HEK293 (cell line): ENCODE results near the gene MARK3.

Experiments
- KLF7 ChIP-seq: fragments of 450-650 bp; formaldehyde crosslinking; IDR thresholded peaks from 2 replicates; pipeline ENCODE4 v1.5.1; 2016; ENCODE audit warnings: missing biosample characterization, missing genetic modification characterization, borderline replicate concordance
- OSR2 ChIP-seq: fragments of 450-650 bp; formaldehyde crosslinking; IDR thresholded peaks from 2 replicates; pipeline ENCODE4 v1.5.1; 2016; ENCODE audit warnings: missing biosample characterization, missing genetic modification characterization
- PRDM4 ChIP-seq: fragments of 450-650 bp; formaldehyde crosslinking; IDR thresholded peaks from 2 replicates; pipeline ENCODE4 v1.5.1; 2017; ENCODE audit warnings: missing biosample characterization, missing genetic modification characterization
- REPIN1 ChIP-seq: fragments of 450-650 bp; formaldehyde crosslinking; IDR thresholded peaks from 2 replicates; pipeline ENCODE4 v1.5.1; 2017; ENCODE audit warnings: missing biosample characterization, missing genetic modification characterization, low read depth
- SP3 ChIP-seq: fragments of 450-650 bp; formaldehyde crosslinking; IDR thresholded peaks from 2 replicates; pipeline ENCODE4 v1.5.1; 2016; ENCODE audit warnings: missing biosample characterization, missing genetic modification characterization
- ZBTB1 ChIP-seq: fragments of 450-650 bp; formaldehyde crosslinking; IDR thresholded peaks from 2 replicates; pipeline ENCODE4 v1.5.1; 2016; ENCODE audit warnings: missing biosample characterization, missing genetic modification characterization
- ZBTB48 ChIP-seq: fragments of 450-650 bp; formaldehyde crosslinking; IDR thresholded peaks from 2 replicates; pipeline ENCODE4 v1.5.1; 2016; ENCODE audit warnings: missing biosample characterization, missing genetic modification characterization
- ZBTB8A ChIP-seq: fragments of 450-650 bp; formaldehyde crosslinking; IDR thresholded peaks from 2 replicates; pipeline ENCODE4 v1.5.1; 2016; ENCODE audit warnings: missing biosample characterization, missing genetic modification characterization
- ZNF184 ChIP-seq: fragments of 450-650 bp; IDR thresholded peaks from 2 replicates; pipeline ENCODE4 v1.5.1; 2018; ENCODE audit warnings: missing biosample characterization, mild to moderate bottlenecking, missing genetic modification characterization
- ZNF23 ChIP-seq: fragments of 450-650 bp; formaldehyde crosslinking; IDR thresholded peaks from 2 replicates; pipeline ENCODE4 v1.5.1; 2016; ENCODE audit warnings: missing biosample characterization, missing genetic modification characterization, borderline replicate concordance
- ZNF302 ChIP-seq: fragments of 450-650 bp; formaldehyde crosslinking; IDR thresholded peaks from 2 replicates; pipeline ENCODE4 v1.5.1; 2016; ENCODE audit warnings: missing biosample characterization, missing genetic modification characterization, low read depth
- ZNF366 ChIP-seq: fragments of 450-650 bp; formaldehyde crosslinking; conservative IDR thresholded peaks from 2 replicates; pipeline ENCODE4 v1.5.1; 2016; ENCODE audit warnings: missing biosample characterization, missing genetic modification characterization
- ZNF404 ChIP-seq: fragments of 450-650 bp; formaldehyde crosslinking; IDR thresholded peaks from 2 replicates; pipeline ENCODE4 v1.5.1; 2017; ENCODE audit warnings: missing biosample characterization, missing genetic modification characterization
- ZNF580 ChIP-seq: fragments of 450-650 bp; formaldehyde crosslinking; IDR thresholded peaks from 2 replicates; pipeline ENCODE4 v1.5.1; 2016; ENCODE audit warnings: missing biosample characterization, missing genetic modification characterization
- ZNF585B ChIP-seq: fragments of 450-650 bp; formaldehyde crosslinking; IDR thresholded peaks from 2 replicates; pipeline ENCODE4 v1.5.1; 2016; ENCODE audit warnings: missing biosample characterization, missing genetic modification characterization
- ZNF623 ChIP-seq: fragments of 450-650 bp; formaldehyde crosslinking; IDR thresholded peaks from 2 replicates; pipeline ENCODE4 v1.5.1; 2016; ENCODE audit warnings: missing biosample characterization, missing genetic modification characterization
- ZNF654 ChIP-seq: fragments of 450-650 bp; formaldehyde crosslinking; IDR thresholded peaks from 2 replicates; pipeline ENCODE4 v1.5.1; 2016; ENCODE audit warnings: low read depth, missing biosample characterization, missing genetic modification characterization
- ZNF76 ChIP-seq: fragments of 450-650 bp; formaldehyde crosslinking; IDR thresholded peaks from 2 replicates; pipeline ENCODE4; 2016; ENCODE audit warnings: low read depth, missing biosample characterization, missing genetic modification characterization, borderline replicate concordance
- ZNF837 ChIP-seq: fragments of 450-650 bp; formaldehyde crosslinking; IDR thresholded peaks from 2 replicates; pipeline ENCODE4 v1.5.1; 2016; ENCODE audit warnings: missing biosample characterization, missing genetic modification characterization
- ZSCAN30 ChIP-seq: fragments of 450-650 bp; IDR thresholded peaks from 2 replicates; pipeline ENCODE4 v1.5.1; 2018; ENCODE audit warnings: missing biosample characterization, mild to moderate bottlenecking, missing genetic modification characterization, moderate library complexity
- ZXDB ChIP-seq: fragments of 450-650 bp; formaldehyde crosslinking; IDR thresholded peaks from 2 replicates; pipeline ENCODE4 v1.5.1; 2016; ENCODE audit warnings: missing biosample characterization, missing genetic modification characterization
- TF ChIP-seq, protein P1 (sequence below): fragments of 450-650 bp; formaldehyde crosslinking; IDR thresholded peaks from 2 replicates; pipeline ENCODE4 v1.5.1; 2016; ENCODE audit warnings: missing biosample characterization, missing genetic modification characterization, borderline replicate concordance
- TF ChIP-seq, protein P2 (sequence below): fragments of 450-650 bp; formaldehyde crosslinking; IDR thresholded peaks from 2 replicates; pipeline ENCODE4 v1.5.1; 2017; ENCODE audit warnings: missing biosample characterization, missing genetic modification characterization
- TF ChIP-seq, protein P3 (sequence below): fragments of 450-650 bp; formaldehyde crosslinking; IDR thresholded peaks from 2 replicates; pipeline ENCODE4 v1.5.1; 2016; ENCODE audit warnings: missing biosample characterization, missing genetic modification characterization
- TF ChIP-seq, protein P4 (sequence below): fragments of 450-650 bp; formaldehyde crosslinking; IDR thresholded peaks from 2 replicates; pipeline ENCODE4 v1.5.1; 2016; ENCODE audit warnings: missing biosample characterization, missing genetic modification characterization

Gene MARK3

GRCh38 chr14:103519043-103519836 lies 134.0 kb downstream of the MARK3 start (continued):
- peak; percentile 41; the same call in 1 of the 2 replicates for TF ChIP-seq ZBTB1
- peak; percentile 64 for TF ChIP-seq ZSCAN30 (tag by site-specific recombination)
- TF ChIP-seq, protein P1, sequence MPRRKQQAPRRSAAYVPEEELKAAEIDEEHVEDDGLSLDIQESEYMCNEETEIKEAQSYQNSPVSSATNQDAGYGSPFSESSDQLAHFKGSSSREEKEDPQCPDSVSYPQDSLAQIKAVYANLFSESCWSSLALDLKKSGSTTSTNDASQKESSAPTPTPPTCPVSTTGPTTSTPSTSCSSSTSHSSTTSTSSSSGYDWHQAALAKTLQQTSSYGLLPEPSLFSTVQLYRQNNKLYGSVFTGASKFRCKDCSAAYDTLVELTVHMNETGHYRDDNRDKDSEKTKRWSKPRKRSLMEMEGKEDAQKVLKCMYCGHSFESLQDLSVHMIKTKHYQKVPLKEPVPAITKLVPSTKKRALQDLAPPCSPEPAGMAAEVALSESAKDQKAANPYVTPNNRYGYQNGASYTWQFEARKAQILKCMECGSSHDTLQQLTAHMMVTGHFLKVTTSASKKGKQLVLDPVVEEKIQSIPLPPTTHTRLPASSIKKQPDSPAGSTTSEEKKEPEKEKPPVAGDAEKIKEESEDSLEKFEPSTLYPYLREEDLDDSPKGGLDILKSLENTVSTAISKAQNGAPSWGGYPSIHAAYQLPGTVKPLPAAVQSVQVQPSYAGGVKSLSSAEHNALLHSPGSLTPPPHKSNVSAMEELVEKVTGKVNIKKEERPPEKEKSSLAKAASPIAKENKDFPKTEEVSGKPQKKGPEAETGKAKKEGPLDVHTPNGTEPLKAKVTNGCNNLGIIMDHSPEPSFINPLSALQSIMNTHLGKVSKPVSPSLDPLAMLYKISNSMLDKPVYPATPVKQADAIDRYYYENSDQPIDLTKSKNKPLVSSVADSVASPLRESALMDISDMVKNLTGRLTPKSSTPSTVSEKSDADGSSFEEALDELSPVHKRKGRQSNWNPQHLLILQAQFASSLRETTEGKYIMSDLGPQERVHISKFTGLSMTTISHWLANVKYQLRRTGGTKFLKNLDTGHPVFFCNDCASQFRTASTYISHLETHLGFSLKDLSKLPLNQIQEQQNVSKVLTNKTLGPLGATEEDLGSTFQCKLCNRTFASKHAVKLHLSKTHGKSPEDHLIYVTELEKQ (tag by site-specific recombination) = peak; percentile 46; the same call in 1 of the 2 replicates
- peak; percentile 55; the same call in 1 of the 2 replicates for TF ChIP-seq OSR2 (tag by site-specific recombination)
- peak; percentile 95 for TF ChIP-seq ZNF366
- TF ChIP-seq ZNF302 (tag by site-specific recombination) = no peak
- TF ChIP-seq ZBTB8A = peak; percentile 21; the same call in 1 of the 2 replicates
- TF ChIP-seq KLF7 (tag by site-specific recombination) = peak; percentile 83; the same call in 1 of the 2 replicates
- 0 out of 2 replicates have a peak, but pooled peaks have one; percentile 26 for TF ChIP-seq ZNF837 (tag by site-specific recombination)
- peak; percentile 44; the same call in 1 of the 2 replicates for TF ChIP-seq SP3
- TF ChIP-seq PRDM4 (tag by site-specific recombination) = 0 out of 2 replicates have a peak, but pooled peaks have one; percentile 8
- TF ChIP-seq ZNF184 = 0 out of 2 replicates have a peak, but pooled peaks have one; percentile 13
- no peak for TF ChIP-seq ZNF623 (tag by site-specific recombination)
- 0 out of 2 replicates have a peak, but pooled peaks have one; percentile 63 for TF ChIP-seq ZBTB48 (tag by site-specific recombination)
- TF ChIP-seq ZNF76 (tag by site-specific recombination) = peak; percentile 68
- TF ChIP-seq ZNF580 (tag by site-specific recombination) = peak; percentile 28; the same call in 1 of the 2 replicates
- TF ChIP-seq, protein P2, sequence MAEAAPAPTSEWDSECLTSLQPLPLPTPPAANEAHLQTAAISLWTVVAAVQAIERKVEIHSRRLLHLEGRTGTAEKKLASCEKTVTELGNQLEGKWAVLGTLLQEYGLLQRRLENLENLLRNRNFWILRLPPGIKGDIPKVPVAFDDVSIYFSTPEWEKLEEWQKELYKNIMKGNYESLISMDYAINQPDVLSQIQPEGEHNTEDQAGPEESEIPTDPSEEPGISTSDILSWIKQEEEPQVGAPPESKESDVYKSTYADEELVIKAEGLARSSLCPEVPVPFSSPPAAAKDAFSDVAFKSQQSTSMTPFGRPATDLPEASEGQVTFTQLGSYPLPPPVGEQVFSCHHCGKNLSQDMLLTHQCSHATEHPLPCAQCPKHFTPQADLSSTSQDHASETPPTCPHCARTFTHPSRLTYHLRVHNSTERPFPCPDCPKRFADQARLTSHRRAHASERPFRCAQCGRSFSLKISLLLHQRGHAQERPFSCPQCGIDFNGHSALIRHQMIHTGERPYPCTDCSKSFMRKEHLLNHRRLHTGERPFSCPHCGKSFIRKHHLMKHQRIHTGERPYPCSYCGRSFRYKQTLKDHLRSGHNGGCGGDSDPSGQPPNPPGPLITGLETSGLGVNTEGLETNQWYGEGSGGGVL (tag by site-specific recombination) = peak; percentile 99
- no peak for TF ChIP-seq ZNF23 (tag by site-specific recombination)
- TF ChIP-seq, protein P3, sequence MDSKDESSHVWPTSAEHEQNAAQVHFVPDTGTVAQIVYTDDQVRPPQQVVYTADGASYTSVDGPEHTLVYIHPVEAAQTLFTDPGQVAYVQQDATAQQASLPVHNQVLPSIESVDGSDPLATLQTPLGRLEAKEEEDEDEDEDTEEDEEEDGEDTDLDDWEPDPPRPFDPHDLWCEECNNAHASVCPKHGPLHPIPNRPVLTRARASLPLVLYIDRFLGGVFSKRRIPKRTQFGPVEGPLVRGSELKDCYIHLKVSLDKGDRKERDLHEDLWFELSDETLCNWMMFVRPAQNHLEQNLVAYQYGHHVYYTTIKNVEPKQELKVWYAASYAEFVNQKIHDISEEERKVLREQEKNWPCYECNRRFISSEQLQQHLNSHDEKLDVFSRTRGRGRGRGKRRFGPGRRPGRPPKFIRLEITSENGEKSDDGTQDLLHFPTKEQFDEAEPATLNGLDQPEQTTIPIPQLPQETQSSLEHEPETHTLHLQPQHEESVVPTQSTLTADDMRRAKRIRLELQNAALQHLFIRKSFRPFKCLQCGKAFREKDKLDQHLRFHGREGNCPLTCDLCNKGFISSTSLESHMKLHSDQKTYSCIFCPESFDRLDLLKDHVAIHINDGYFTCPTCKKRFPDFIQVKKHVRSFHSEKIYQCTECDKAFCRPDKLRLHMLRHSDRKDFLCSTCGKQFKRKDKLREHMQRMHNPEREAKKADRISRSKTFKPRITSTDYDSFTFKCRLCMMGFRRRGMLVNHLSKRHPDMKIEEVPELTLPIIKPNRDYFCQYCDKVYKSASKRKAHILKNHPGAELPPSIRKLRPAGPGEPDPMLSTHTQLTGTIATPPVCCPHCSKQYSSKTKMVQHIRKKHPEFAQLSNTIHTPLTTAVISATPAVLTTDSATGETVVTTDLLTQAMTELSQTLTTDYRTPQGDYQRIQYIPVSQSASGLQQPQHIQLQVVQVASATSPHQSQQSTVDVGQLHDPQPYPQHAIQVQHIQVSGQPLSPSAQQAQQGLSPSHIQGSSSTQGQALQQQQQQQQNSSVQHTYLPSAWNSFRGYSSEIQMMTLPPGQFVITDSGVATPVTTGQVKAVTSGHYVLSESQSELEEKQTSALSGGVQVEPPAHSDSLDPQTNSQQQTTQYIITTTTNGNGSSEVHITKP = peak; percentile 86
- TF ChIP-seq ZNF404 (tag by site-specific recombination) = no peak
- TF ChIP-seq ZXDB (tag by site-specific recombination) = peak; percentile 76
- TF ChIP-seq ZNF654 (tag by site-specific recombination) = 0 out of 2 replicates have a peak, but pooled peaks have one; percentile 12
- TF ChIP-seq ZNF585B (tag by site-specific recombination) = no peak
- no peak for TF ChIP-seq REPIN1
- TF ChIP-seq, protein P4, sequence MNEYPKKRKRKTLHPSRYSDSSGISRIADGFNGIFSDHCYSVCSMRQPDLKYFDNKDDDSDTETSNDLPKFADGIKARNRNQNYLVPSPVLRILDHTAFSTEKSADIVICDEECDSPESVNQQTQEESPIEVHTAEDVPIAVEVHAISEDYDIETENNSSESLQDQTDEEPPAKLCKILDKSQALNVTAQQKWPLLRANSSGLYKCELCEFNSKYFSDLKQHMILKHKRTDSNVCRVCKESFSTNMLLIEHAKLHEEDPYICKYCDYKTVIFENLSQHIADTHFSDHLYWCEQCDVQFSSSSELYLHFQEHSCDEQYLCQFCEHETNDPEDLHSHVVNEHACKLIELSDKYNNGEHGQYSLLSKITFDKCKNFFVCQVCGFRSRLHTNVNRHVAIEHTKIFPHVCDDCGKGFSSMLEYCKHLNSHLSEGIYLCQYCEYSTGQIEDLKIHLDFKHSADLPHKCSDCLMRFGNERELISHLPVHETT (tag by site-specific recombination) = 0 out of 2 replicates have a peak, but pooled peaks have one; percentile 18
